A549 treated with Hydrocortisone at 1 μM for 4 hours (cell line): ENCODE data around the gene TPTE. TPM values are rescaled to one million over a fixed set of nuclear protein-coding genes. Genes with fewer than 3 reads are reported as not detected.

Source experiments
- total RNA-seq: library from RNA; stranded (reverse); fragments of 200-300 nt; extraction: Qiagen RNA extraction; gene quantifications from 5 replicates; pipeline ENCODE4 v1.2.3, GENCODE V29; 2022

Gene TPTE
- not detected in 5 replicates for total RNA-seq

DNA sequence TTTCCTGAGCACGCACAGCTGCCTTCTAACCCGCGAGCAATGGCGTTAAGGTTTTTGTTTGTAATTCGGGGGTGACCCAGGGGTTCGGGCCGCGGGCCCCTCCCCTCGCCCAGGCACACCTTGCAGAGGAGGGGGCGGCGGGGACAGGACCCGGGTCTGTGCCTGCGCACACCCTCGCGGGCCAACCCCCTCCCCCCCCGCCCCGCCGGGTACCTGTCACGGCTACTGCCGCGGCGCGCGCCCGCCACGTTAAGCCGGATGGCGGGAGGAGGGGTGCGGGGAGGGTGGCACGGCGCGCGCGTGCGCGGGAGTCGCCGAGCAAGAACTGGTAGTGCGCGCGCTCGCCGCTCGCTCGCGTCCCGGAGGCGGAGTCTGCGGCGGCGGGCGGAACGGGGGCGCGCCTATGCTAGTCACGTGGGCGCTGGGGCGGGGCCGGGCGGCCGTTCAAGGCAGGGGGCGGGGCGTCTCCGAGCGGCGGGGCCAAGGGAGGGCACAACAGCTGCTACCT, at the start of gene TPTE:
Gene TPTE (plus strand): TSS at position 493 of the 508 bp plus-strand sequence. CDS start 17,141 bp downstream, outside the sequence.

